Natural killer cell (primary cell): ENCODE data around the gene FYN. TPM values are rescaled to one million over a fixed set of nuclear protein-coding genes. Genes with fewer than 3 reads are reported as not detected.
A peak's percentile ranks its signal among the peaks of the same experiment; 100 is the strongest.

ENCODE experiments used
- ATAC-seq, 3 donors: fragments of 150-1000 bp in 2 of 3; fragments of 200-7000 bp in 1 of 3; cut with Tn5 transposase; 1 replicate in 1 of 3; 2 replicates in 2 of 3; pipeline ENCODE4 v1.10.0; 2021; ENCODE audit warnings: mild to moderate bottlenecking in 2 of 3, moderate library complexity in 2 of 3
- DNase-seq, 2 donors: peaks; one replicate each; pipeline versions ENCODE4 v3.0.0 to v3.0.0-alpha.2; 2013 to 2021; ENCODE audit warnings: mixed read lengths in 1 of 2
- H3K27ac ChIP-seq: one replicate; pipeline ENCODE4 v1.5.1; 2013; ENCODE audit warnings: mild to moderate bottlenecking, low read length
- H3K27me3 ChIP-seq: one replicate; pipeline ENCODE4 v1.6.1; 2013; ENCODE audit warnings: low read length; ENCODE audit not compliant: control insufficient read depth, insufficient read depth
- H3K36me3 ChIP-seq: one replicate; pipeline ENCODE4 v1.6.1; 2013; ENCODE audit warnings: low read length; ENCODE audit not compliant: control insufficient read depth, insufficient read depth
- H3K4me1 ChIP-seq: one replicate; pipeline ENCODE4 v1.6.1; 2013; ENCODE audit warnings: low read length; ENCODE audit not compliant: control insufficient read depth, insufficient read depth
- H3K4me3 ChIP-seq: one replicate; pipeline ENCODE4 v1.5.1; 2013; ENCODE audit warnings: low read length
- H3K9me3 ChIP-seq: one replicate; pipeline ENCODE4 v1.6.1; 2013; ENCODE audit warnings: low read length; ENCODE audit not compliant: control insufficient read depth, insufficient read depth
- H3K27ac Mint-ChIP-seq, 2 donors: one replicate each; pipeline ENCODE4 v1.8.0; 2022; ENCODE audit warnings: mild to moderate bottlenecking in 2 of 2, mixed read lengths in 2 of 2, moderate library complexity in 1 of 2
- H3K27me3 Mint-ChIP-seq, 2 donors: one replicate each; pipeline ENCODE4 v1.8.0; 2022; ENCODE audit warnings: low read depth in 2 of 2, mixed read lengths in 2 of 2
- H3K36me3 Mint-ChIP-seq: one replicate; pipeline ENCODE4 v1.8.0; 2022; ENCODE audit warnings: mixed read lengths
- H3K4me1 Mint-ChIP-seq, 2 donors: one replicate each; pipeline ENCODE4 v1.8.0; 2022; ENCODE audit warnings: mixed read lengths in 2 of 2
- H3K4me3 Mint-ChIP-seq: one replicate; pipeline ENCODE4 v1.8.0; 2022; ENCODE audit warnings: mild to moderate bottlenecking, moderate library complexity, mixed read lengths
- H3K9me3 Mint-ChIP-seq, 2 donors: one replicate each; pipeline ENCODE4 v1.8.0; 2022; ENCODE audit warnings: mixed read lengths in 2 of 2
- CTCF ChIP-seq: fragments of 200-600 bp; IDR thresholded peaks from one replicate; pipeline ENCODE4 v1.8.0; 2022; ENCODE audit warnings: antibody characterized with exemption
- WGBS: methylation state at CpG from one replicate; pipeline ENCODE4 v1.1.7; 2013; ENCODE audit warnings: missing lambda C conversion rate; ENCODE audit not compliant: insufficient coverage; 5-methylcytosine and 5-hydroxymethylcytosine counted together
- intact Hi-C: fragments of 100-400 bp; cut with micrococcal nuclease; formaldehyde crosslinking; loops from one replicate; pipeline ENCODE4 v1.14.2; 2022
- total RNA-seq, 4 donors: library from RNA; stranded (reverse); fragments of 120-200 nt in 1 of 4; gene quantifications; one replicate each; pipeline versions ENCODE4 v1.2.3 to v1.2.4, GENCODE V29; 2013 to 2022

FYN gene
- total RNA-seq, 3 donors from 2014 or later (not counting 1 experiment from before 2014, with no cell fraction given), result 616 to 757 (median 713) TPM

GRCh38 chr6:111724039-111724438 lies 149.2 kb downstream of the FYN start:
- no peaks in the 10 kb centered on the region for H3K9me3 ChIP-seq
- H3K36me3 ChIP-seq, result peaks cover 17% of the 10 kb centered on the region
- H3K27ac ChIP-seq, result peak overlapping the region; percentile 72
- no peaks in the 10 kb centered on the region for H3K27me3 Mint-ChIP-seq
- no peak for DNase-seq
- H3K9me3 Mint-ChIP-seq, result no peaks in the 10 kb centered on the region
- H3K36me3 Mint-ChIP-seq, result peaks cover 9% of the 10 kb centered on the region
- peaks cover 87 to 96% of the 10 kb centered on the region in 2 donors for H3K4me1 Mint-ChIP-seq
- H3K27ac Mint-ChIP-seq, result peak overlapping the region; percentile 90 to 100
- 89% methylated on average over 5 of the region's 5 CpGs for WGBS
- peaks cover 63% of the 10 kb centered on the region for H3K4me1 ChIP-seq
- no peak overlapping the region for H3K4me3 ChIP-seq
- intact Hi-C loops, result no loop called here
- ATAC-seq, result peak in 1 of 3 donors; percentile 4
- H3K4me3 Mint-ChIP-seq, result peak overlapping the region; percentile 85
- no peaks in the 10 kb centered on the region for H3K27me3 ChIP-seq
- TF ChIP-seq CTCF, result no peak

GRCh38 chr6:111723412-111723970 lies 149.8 kb downstream of the FYN start:
- Mint-ChIP-seq H3K4me3 (peak overlapping the region; percentile 31), H3K4me1 (peaks cover 89 to 97% of the 10 kb centered on the region in 2 donors), H3K9me3 (no peaks in the 10 kb centered on the region), H3K27ac (peak overlapping the region; percentile 90 to 100), H3K27me3 (no peaks in the 10 kb centered on the region), H3K36me3 (peaks cover 13% of the 10 kb centered on the region)
- Histone ChIP-seq H3K4me3 (no peak overlapping the region), H3K4me1 (peaks cover 61% of the 10 kb centered on the region), H3K9me3 (no peaks in the 10 kb centered on the region), H3K27ac (peak overlapping the region; percentile 72), H3K36me3 (peaks cover 22% of the 10 kb centered on the region), H3K27me3 (no peaks in the 10 kb centered on the region)
- no peak for DNase-seq
- WGBS, result 50% methylated on average over 6 of the region's 7 CpGs
- no peak for TF ChIP-seq CTCF
- ATAC-seq, result no peak
- intact Hi-C loops, result no loop called here

- no peaks in the 10 kb centered on the region for H3K27me3 ChIP-seq
- ATAC-seq (peak in 2 of 3 donors; percentile 17 to 26), DNase-seq (no peak)
- H3K4me1 ChIP-seq, result peaks cover 61% of the 10 kb centered on the region
- intact Hi-C loops, result no loop called here
- H3K27ac ChIP-seq, result peak overlapping the region; percentile 72
- H3K4me1 Mint-ChIP-seq, result peaks cover 84 to 91% of the 10 kb centered on the region in 2 donors
- peaks cover 13% of the 10 kb centered on the region for H3K36me3 Mint-ChIP-seq
- H3K36me3 ChIP-seq, result peaks cover 33% of the 10 kb centered on the region
- H3K4me3 Mint-ChIP-seq, result peak overlapping the region; percentile 37
- peak overlapping the region; percentile 90 to 100 for H3K27ac Mint-ChIP-seq
- no peak overlapping the region for H3K4me3 ChIP-seq
- WGBS, result 100% methylated on average over 1 of the region's 3 CpGs
- no peaks in the 10 kb centered on the region for H3K9me3 ChIP-seq
- no peaks in the 10 kb centered on the region for H3K9me3 Mint-ChIP-seq
- no peak for TF ChIP-seq CTCF
- no peaks in the 10 kb centered on the region for H3K27me3 Mint-ChIP-seq
These were observed 151.0 kb downstream of the FYN start for GRCh38 chr6:111722179-111722731.
